ENCODE data around the gene ADRB2.
"Not testable (repeated sequence)": the region's sequence is repeated elsewhere in the genome, so short reads cannot be mapped to it uniquely, and the experiment has no call there.

ADRB2 gene

DNA sequence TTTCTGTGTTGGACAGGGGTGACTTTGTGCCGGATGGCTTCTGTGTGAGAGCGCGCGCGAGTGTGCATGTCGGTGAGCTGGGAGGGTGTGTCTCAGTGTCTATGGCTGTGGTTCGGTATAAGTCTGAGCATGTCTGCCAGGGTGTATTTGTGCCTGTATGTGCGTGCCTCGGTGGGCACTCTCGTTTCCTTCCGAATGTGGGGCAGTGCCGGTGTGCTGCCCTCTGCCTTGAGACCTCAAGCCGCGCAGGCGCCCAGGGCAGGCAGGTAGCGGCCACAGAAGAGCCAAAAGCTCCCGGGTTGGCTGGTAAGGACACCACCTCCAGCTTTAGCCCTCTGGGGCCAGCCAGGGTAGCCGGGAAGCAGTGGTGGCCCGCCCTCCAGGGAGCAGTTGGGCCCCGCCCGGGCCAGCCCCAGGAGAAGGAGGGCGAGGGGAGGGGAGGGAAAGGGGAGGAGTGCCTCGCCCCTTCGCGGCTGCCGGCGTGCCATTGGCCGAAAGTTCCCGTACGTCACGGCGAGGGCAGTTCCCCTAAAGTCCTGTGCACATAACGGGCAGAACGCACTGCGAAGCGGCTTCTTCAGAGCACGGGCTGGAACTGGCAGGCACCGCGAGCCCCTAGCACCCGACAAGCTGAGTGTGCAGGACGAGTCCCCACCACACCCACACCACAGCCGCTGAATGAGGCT, at the start of gene ADRB2:
Gene ADRB2, plus strand, starts transcription at position 559 of the 686 bp plus-strand sequence. CDS start 221 bp downstream, outside the sequence.
- peak; percentile 76 to 88 for DNase-seq (ENCODE audit: low read depth in 2 of 2)

DNA sequence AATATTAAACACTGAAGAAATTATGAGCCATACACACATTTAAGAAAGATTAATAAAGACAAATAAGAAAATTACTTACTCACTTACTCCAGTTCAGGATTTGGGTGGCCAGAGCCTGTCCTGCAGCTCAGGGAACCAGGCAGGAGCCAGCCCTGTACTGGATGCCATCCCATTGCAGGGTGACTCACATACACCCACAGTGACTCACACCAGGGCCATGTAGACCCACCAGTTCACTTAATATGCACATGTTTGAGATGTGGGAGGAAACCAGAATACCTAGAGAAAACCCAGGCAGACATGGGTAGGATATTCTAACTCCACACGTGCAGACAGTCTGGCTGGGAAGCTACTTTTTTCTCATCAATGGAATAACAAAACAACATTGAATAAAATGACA, 49.6 kb upstream of the ADRB2 start:
- DNase-seq (ENCODE audit: low read depth in 2 of 2) = peak; percentile 8 to 9

DNA sequence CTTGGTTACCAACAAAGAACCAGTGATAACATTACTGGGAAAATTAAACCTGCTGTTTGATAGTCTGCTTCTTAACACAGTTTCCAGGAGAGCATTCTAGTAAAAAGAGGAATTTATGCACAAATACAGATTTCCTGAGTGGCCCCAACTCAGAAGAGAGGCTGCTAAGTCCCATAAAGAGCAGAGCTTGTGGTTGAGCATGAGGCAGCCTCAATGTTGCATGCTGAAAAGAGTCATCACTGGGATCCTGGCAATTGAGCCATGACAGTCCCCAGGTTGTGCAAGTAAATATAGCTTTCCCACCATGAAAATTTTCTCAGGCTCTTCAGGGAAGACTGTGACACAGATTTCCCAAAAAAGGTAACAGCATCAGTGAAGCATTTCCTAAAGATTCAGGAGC, 47.5 kb upstream of the ADRB2 start:
- no peak for DNase-seq (ENCODE audit: low read depth in 2 of 2)

DNA sequence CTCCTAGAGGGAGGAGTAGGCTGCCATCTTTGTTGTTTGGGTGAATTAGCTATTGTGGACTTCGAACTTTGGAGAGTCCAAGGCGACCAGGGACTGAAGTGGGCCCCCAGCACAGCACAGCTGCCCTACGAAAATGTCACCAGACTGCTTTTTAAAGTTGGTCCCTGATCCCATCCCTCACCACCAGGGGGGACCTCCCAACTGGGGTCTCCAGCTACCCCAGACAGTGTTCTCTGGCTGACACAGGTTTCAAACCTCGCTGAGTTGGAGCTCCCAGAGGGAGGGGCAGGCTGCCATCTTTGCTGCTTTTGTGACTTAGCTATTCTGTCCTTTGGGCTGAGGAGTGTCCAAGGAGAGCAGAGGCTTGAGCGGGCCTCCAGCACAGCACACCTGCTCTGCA, 45.7 kb upstream of the ADRB2 start:
- DNase-seq (ENCODE audit: low read depth in 2 of 2) = no peak

DNA sequence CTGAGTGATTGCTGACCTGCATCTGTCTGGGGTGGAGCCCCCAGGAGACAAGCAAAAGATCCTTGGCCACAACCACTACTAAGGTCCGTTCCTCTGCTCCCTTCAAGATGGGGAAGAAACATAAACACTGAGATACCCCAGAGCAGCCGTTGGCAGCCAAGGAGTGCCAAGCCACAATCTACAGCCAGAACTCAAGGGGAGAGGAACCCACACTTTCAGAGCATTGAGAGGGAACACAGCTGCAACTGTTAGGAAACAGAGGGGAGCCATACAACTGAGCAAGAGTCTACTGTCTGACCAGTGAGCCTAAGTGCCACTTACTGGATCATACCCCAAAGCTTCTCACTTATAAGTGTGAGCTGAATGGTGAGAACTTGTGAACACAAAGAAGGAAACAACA, 44.6 kb upstream of the ADRB2 start:
- DNase-seq (ENCODE audit: low read depth in 2 of 2) = no peak

DNA sequence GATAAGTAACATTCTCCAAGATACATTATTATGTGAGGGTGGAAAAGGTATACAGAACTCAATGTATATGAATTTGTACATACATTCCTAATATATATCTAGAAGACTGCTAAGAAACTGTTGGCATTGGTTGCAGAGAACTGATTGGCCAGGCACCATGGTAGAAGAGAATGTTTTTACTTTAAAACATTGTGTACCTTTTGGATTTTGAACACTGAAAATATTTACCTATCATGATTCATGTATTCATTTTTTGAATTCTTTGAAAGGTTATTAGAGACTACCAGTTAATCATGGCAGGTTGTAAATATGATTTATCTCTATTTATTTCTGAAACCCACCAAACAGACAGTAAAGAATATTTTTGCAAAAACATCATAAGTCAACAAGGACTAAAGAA, 41.2 kb upstream of the ADRB2 start:
- DNase-seq (ENCODE audit: low read depth in 2 of 2) = no peak

DNA sequence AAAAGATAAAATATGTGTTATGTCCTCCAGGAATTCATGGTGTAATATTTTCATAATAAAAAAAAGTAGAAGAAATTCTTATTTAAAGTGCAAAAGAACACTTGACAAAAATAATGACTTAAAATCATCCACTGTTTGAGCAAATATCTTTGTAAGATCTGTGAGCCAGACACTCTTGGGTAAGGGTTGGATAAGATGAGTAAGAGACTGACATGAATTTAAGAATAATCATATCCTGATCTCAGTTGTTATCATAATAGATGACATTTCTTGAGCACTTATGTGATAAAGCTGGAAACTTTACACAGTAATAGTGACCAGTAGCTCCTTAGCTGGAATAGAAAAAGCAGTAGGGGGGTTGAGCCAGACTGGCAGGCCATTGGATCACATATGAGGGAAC, 40.0 kb upstream of the ADRB2 start:
- DNase-seq (ENCODE audit: low read depth in 2 of 2) = no peak

DNA sequence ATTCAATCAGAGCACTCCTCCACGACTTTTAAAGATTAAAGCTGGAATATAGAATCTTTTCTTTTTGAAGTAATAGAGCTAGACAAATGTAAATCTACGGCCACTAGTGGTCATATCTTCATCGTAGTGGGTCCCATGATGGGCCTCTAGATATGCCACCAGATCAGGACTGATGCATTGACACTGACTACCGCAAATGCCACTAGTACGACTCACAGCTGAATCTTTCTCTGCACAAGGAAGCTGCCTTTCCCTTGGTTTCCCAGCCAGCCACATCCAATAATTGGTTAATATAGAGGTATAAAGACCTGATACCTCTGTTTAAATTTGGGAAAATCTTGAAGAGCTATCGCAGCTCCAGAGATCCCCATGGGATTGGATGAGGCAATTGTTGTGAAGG, 37.8 kb upstream of the ADRB2 start:
- DNase-seq (ENCODE audit: low read depth in 2 of 2) = no peak

DNA sequence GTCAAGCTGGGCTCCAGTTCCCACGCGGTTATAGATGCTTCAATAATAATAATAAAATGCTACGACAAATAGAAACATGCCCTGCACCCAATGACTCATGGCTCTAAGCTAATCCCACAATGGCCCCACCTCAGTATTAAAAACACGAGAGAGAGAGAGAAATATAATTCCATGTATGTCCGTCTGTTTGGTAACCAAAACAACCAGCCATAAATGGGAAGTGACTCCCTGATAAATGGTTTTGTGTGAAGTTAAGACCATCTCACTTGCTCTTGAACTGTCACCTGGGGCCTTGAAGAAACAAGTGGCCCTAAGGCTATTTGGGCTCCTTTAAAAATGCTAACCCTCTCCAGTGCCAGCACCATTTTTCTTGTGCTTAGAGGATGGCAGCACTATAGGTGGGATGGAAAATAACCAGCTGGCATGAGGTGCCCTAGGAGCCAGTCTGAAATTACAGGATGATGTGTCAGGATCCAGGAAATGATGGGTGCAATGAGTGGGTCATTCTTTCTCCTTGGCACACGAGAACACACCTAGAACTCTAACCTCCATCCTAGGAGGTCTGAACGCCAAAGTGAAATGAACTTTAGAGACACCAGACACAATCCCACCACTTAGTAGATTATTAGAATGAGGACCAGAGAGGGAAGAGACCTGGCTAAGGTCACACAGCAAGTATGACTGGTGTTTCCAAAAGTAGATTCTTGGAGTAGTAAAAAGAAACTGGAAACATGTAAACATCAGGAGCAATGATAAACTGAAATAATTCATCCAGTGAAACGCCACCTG, 35.7 kb upstream of the ADRB2 start:
- no peak for DNase-seq (ENCODE audit: low read depth in 2 of 2)

DNA sequence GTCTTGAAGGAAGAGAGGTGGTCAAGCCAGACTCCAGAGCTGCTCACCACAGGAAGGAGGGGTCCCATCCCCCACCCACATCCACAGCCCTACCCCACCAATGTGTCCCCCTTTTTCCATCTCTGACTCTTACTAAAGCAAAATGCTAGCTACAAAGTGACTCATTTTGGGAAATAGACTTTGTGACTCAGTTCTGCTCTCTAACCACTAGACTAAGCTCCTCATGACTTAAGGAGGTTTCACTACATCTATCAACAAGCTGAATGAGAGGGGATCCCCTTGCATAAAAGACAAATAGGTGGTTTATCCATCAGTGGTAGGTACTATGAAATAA, 35.1 kb upstream of the ADRB2 start:
- DNase-seq (ENCODE audit: low read depth in 2 of 2) = no peak

DNA sequence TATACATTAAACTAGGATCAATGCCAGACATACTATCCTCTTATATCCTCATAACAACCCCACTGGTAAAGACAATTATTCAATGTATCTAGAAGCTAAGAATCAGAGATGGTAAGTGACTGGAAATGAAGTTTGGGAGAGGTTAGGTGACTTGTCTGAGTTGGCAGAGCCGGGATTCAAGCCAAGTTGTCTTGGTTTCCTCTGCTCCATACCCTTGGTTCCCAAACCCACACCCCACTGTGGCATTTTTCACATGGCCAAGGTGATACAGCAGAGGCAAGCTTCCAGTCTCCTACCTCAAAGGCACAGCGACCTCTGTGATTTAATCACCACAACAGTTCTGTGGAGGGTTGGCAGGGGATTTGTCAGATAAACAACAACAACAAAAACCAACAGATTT, 34.7 kb upstream of the ADRB2 start:
- DNase-seq (ENCODE audit: low read depth in 2 of 2) = no peak

DNA sequence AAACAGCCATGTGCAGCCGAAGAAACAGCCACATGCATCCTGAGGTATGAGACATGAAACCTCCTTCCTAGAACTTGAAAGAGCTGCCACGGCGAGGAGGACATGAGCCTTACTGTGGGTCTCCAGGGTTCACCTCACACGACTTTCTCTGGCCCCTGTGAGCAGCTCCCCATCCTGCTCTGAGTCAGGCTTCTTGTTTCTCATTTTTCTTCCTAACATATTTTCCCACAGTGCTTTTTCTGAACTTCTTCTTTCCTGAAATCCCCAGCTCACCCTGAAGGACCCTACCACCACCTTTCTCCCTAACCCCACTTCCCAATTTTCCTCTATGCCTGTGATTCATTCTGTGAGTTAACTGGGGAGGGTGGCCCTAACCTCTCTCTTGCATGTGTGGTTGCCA, 33.7 kb upstream of the ADRB2 start:
- DNase-seq (ENCODE audit: low read depth in 2 of 2) = no peak

DNA sequence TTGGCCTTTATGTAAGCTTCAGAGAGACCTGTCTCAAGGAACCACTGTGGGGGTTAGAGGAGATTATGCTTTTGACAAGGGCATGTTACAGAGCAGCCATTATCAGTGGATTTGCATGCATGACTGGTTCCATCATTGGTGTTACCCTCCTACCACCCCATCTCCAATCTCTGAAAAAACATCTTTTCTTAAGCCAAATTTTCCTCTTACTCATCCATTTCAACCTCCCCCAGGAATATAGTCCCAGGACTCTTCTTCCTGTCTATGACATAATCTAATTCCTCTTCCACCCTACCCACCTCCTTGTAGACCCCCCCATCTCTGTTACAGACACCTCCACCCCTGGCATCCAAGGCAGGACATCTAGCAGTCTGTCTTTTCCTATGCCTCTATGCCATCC, 33.1 kb upstream of the ADRB2 start:
- no peak for DNase-seq (ENCODE audit: low read depth in 2 of 2)

DNA sequence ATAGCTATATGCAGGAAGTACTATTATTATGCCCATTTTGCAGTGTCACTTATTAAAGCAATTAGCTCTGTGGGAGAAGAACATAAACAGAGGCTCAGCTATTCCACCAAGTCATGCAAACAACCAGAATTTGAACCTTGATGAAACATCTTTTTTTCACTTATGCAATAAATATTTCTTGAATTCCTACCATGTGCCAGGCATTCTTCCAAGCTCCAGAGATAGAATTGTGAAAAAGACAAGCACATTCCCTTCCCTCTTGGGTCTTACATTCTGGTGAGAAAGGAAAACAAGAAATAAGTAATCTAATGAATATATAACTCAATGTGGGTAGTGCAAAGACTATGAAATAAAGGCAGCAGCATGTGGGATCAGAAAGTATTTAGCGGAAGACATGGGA, 32.1 kb upstream of the ADRB2 start:
- DNase-seq (ENCODE audit: low read depth in 2 of 2) = no peak

DNA sequence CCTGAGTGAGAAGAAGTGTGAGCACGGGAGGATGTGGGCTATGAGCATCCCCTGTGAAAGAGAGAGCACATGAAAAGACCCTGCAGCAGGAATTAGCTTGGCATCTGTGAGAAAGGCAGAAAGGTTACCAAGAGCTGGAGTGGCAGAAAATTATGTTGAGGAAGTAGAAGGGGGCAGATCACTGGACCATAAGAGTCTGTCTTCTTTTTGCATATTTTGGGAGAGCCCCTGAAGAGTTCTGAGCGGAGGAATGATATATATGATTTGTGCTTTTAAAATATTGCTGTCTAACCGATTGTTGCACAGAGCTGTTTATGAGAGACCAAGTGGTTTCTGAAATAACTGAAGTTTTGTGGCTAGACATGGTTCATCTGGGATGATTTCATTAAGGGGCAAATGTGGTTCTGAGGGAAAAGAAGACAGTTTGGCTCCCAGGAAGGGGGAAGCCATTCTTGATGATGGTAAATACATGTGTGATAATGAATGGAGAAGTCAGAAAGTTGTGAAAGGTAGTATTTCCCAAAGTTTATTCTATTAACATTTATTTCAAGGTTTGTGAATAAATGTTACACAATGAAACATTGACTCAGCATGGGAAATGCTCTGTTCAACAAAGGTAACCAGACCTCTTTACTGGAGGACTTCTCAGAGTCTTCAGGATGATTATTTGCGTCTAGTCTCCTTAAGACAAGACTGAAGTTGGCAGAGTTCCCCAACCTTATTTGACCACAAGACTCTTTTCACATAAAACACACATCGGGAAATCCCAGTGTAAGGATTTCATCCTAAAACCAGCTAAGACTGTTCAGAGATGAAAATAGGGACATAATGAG, 31.5 kb upstream of the ADRB2 start:
- no peak for DNase-seq (ENCODE audit: low read depth in 2 of 2)

DNA sequence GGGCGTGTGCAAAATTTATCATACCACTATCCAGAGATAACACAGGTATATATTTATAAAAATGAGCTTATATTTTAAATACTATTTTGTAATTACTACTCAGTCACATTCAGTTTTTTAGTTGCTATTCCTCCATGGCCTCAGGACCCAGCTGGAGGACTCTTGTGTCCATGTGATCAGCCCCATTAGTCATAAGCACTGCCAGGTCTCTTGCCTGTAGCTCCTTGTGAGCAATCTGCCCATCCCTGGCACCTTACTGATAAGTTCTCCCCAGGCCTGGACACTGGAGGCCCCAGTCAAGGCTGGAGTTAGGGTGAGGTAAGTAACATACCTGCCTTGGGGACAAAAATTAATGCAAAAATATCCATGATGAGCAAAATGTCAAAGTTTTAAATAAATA, 29.5 kb upstream of the ADRB2 start:
- DNase-seq (ENCODE audit: low read depth in 2 of 2) = no peak

DNA sequence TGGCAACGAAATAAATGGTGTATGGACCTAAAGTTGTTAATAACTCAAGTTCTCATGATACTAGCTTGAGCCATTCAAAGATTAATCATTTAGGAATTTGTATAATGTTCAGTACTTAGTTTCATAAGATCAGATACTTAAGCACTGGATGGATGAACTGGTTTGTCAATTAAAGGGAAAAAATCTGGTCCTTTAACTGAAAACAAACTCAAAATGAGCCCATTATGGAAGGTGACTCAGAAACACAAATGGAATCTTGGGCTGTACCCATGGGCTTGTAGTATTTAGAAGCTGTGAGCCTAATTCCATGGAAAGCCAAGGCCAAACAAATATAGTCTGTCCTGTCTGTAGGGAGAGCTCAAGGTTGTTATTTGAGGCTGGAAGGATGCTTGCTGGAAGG, 27.6 kb upstream of the ADRB2 start:
- no peak for DNase-seq (ENCODE audit: low read depth in 2 of 2)

DNA sequence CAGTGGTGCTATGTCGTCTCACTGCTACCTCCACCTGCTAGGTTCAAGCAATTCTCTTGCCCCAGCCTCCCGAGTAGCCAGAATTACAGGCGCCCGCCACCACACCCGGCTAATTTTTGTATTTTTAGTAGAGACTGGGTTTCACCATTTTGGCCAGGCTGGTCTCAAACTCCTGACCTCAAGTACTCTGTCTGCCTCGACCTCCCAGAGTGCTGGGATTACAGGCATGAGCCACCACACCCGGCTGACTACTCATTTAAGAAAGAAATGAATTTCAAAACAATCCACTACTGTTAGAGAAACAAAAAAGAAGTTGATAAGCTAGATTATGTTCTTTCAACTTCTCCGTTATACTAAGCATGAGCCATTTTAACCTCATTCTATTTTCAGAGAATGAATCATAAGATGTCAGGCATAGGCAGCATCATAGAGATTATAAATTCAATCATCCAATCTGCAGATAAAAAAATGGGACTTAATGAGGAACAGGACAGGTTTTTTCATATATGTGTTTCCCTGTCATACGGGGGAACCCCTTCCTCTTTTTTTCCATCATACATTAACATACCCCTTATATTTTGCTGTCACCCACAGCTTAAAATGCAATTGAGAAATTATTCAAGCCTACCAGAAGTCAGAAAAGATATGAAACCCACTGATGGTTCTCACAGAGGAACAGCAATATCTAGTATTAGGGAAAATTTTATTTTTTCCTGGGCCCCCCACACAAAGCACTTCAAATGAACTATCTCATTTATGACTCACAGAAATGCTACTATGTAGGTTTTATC, 26.5 kb upstream of the ADRB2 start:
- no peak for DNase-seq (ENCODE audit: low read depth in 2 of 2)

DNA sequence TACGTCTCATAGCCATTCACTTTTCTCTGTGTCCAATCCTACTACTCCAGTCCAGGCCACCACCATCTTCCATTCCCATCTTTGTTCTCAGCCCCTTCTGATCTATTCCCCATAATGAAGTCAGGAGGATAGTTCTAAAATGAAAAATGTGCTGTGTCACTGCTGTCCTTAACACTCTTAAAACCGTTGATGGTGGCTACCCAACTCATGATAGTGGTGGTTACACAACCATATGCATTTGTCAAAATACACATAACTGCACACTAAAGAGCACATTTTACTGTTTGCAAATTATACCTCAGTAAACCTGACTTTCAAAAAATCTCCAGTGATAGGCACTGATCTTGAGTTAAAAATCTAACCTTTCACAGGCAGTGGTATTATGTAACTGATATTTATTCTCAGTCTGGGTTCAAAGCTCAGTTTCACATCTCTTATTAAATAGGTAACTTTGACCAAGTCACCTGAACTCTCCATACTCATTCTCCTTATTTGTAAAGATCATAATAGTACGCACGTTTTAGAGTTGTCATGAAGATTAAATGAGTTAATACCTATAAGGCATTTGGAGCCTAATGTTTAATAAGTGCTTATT, 24.6 kb upstream of the ADRB2 start:
- DNase-seq (ENCODE audit: low read depth in 2 of 2) = no peak

DNA sequence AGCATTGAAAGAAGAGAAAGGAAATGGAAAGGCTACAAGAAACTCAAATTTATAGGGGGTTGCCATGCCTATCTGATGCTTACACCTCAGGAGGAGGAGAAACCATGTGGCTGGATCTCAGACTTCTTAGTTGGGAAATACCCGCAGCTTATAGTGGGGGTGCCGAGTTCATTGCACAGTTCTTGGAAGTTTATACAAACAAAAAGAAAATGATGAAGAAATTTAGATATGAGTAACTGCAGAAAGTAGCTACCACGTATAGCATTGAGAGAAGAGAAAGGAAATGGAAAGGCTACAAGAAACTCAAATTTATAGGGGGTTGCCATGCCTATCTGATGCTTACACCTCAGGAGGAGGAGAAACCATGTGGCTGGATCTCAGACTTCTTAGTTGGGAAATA, 23.0 kb upstream of the ADRB2 start:
- DNase-seq (ENCODE audit: low read depth in 2 of 2) = not testable (repeated sequence)

DNA sequence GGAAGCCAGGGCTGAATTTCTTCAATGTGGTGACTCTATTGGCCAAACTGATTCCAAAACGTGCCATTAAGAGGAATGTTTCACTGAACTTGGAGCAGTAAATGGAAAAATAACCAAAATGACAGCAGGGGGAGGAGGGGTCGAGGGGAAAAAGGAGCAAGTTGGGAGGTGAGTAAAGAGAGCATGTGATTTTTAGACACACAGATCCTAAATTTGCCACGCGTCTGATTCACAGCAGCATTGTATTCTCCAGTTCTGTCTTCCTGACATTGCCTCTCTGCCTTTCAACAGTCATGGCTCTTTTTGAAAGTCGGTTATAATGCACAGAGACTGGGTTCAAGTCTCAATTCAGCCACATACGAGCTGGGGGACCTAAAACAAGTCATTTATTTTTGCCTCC, 22.0 kb upstream of the ADRB2 start:
- DNase-seq (ENCODE audit: low read depth in 2 of 2) = no peak

Data from stimulated activated CD8-positive, alpha-beta memory T cell treated with anti-CD3 and anti-CD28 coated beads, Interleukin-7, amount 100 ng/mL, for 4 hours (primary cell).